Choroid plexus epithelial cell (primary cell): ENCODE data around the gene SCN4A.
A peak's percentile ranks its signal among the peaks of the same experiment; 100 is the strongest.
"Not testable (repeated sequence)": the region's sequence is repeated elsewhere in the genome, so short reads cannot be mapped to it uniquely, and the experiment has no call there.

Experiments
- DNase-seq: peaks from one replicate; pipeline ENCODE4 v3.0.0-alpha.2; 2010; ENCODE audit warnings: low read depth
- H3K4me3 ChIP-seq: 2 replicates; pipeline ENCODE4 v1.5.1; 2011; ENCODE audit warnings: low read depth, mild to moderate bottlenecking, control low read depth, low read length, moderate library complexity
- CTCF ChIP-seq: conservative IDR thresholded peaks from 2 replicates; pipeline ENCODE4 v1.5.1; 2011; ENCODE audit warnings: low read depth, mild to moderate bottlenecking, control low read depth, inconsistent platforms, low read length, moderate library complexity

SCN4A gene

GRCh38 chr17:64009571-64010402, 37.1 kb upstream of the SCN4A start:
- DNase-seq, result peak; percentile 46
- H3K4me3 ChIP-seq, result no peak overlapping the region
- no peak for TF ChIP-seq CTCF

- no peak for DNase-seq
- H3K4me3 ChIP-seq, result no peak overlapping the region
- TF ChIP-seq CTCF, result no peak
Observed at GRCh38 chr17:64008830-64009229, 36.1 kb upstream of the SCN4A start.

- no peak for DNase-seq
- TF ChIP-seq CTCF, result no peak
- no peak overlapping the region for H3K4me3 ChIP-seq
Observed at GRCh38 chr17:64008346-64008745, 35.6 kb upstream of the SCN4A start.

GRCh38 chr17:64007838-64008282, 35.1 kb upstream of the SCN4A start:
- no peak for DNase-seq
- no peak for TF ChIP-seq CTCF
- H3K4me3 ChIP-seq, result no peak overlapping the region

GRCh38 chr17:64007089-64007837, 34.5 kb upstream of the SCN4A start:
- not testable (repeated sequence) for DNase-seq, H3K4me3 ChIP-seq

- no peak overlapping the region for H3K4me3 ChIP-seq
- no peak for TF ChIP-seq CTCF
- DNase-seq, result no peak
Observed at GRCh38 chr17:64006361-64007088, 33.8 kb upstream of the SCN4A start.

- DNase-seq, result no peak
- H3K4me3 ChIP-seq, result no peak overlapping the region
- no peak for TF ChIP-seq CTCF
Observed at GRCh38 chr17:64005734-64006167, 33.0 kb upstream of the SCN4A start.
